ENCODE results near the gene GLS. TPM values are rescaled to one million over a fixed set of nuclear protein-coding genes. Genes with fewer than 3 reads are reported as not detected.

GLS gene
- total and polyA plus RNA-seq, 7 donors: 6.9 to 30.6 (median 26.7) TPM

GRCh38 chr2:190943706-190944105 lies 63.1 kb downstream of the GLS start:
- H3K4me1 ChIP-seq: peaks cover 15% of the 10 kb centered on the region
- no peak overlapping the region for H3K4me3 ChIP-seq
- no peak for TF ChIP-seq CTCF (IDR thresholded peaks at IDR 0.05)
- H3K36me3 ChIP-seq (ENCODE audit: insufficient read depth in 1 of 2, low read depth in 1 of 2): no peaks in the 10 kb centered on the region
- 65 to 70% (median 70%) methylated on average over 2 of the region's 2 CpGs for WGBS, 3 donors
- H3K27me3 ChIP-seq (ENCODE audit: insufficient read depth in 3 of 3, low read length in 2 of 3): no peaks in the 10 kb centered on the region
- DNase-seq (no peak), ATAC-seq (no peak)
- no peaks in the 10 kb centered on the region for H3K9me3 ChIP-seq
- H3K27ac ChIP-seq: no peak overlapping the region
- intact Hi-C loops (cut with DNase I): no loop called here

GRCh38 chr2:190947141-190947540 lies 66.5 kb downstream of the GLS start:
- no peaks in the 10 kb centered on the region for H3K36me3 ChIP-seq (ENCODE audit: insufficient read depth in 1 of 2, low read depth in 1 of 2)
- no peaks in the 10 kb centered on the region for H3K9me3 ChIP-seq
- ATAC-seq: no peak
- H3K27me3 ChIP-seq (ENCODE audit: insufficient read depth in 3 of 3, low read length in 2 of 3): no peaks in the 10 kb centered on the region
- H3K4me1 ChIP-seq: peaks cover 6% of the 10 kb centered on the region
- no peak overlapping the region for H3K4me3 ChIP-seq
- WGBS, 3 donors: 13 to 33% (median 30%) methylated on average over 1 of the region's 1 CpG
- DNase-seq: no peak
- TF ChIP-seq CTCF (IDR thresholded peaks at IDR 0.05): no peak
- H3K27ac ChIP-seq: no peak overlapping the region
- intact Hi-C loops (cut with DNase I): no loop called here

- no peak for TF ChIP-seq CTCF (IDR thresholded peaks at IDR 0.05)
- DNase-seq (no peak), ATAC-seq (no peak)
- Histone ChIP-seq H3K4me1 (peaks cover 6% of the 10 kb centered on the region), H3K27ac (no peak overlapping the region), H3K4me3 (no peak overlapping the region), H3K36me3 (ENCODE audit: insufficient read depth in 1 of 2, low read depth in 1 of 2) (no peaks in the 10 kb centered on the region), H3K9me3 (no peaks in the 10 kb centered on the region), H3K27me3 (ENCODE audit: insufficient read depth in 3 of 3, low read length in 2 of 3) (no peaks in the 10 kb centered on the region)
- intact Hi-C loops (cut with DNase I): no loop called here
- WGBS, 3 donors: 29 to 37% (median 29%) methylated on average over 2 of the region's 2 CpGs
Measured at GRCh38 chr2:190947711-190948251, 67.2 kb downstream of the GLS start.

- DNase-seq (no peak), ATAC-seq (no peak)
- TF ChIP-seq CTCF (IDR thresholded peaks at IDR 0.05): no peak
- intact Hi-C loops (cut with DNase I): no loop called here
- Histone ChIP-seq H3K4me1 (peaks cover 6% of the 10 kb centered on the region), H3K36me3 (ENCODE audit: insufficient read depth in 1 of 2, low read depth in 1 of 2) (no peaks in the 10 kb centered on the region), H3K27ac (no peak overlapping the region), H3K27me3 (ENCODE audit: insufficient read depth in 3 of 3, low read length in 2 of 3) (no peaks in the 10 kb centered on the region), H3K4me3 (no peak overlapping the region), H3K9me3 (no peaks in the 10 kb centered on the region)
- 79 to 82% (median 81%) methylated on average over 2 of the region's 2 CpGs for WGBS, 3 donors
Measured at GRCh38 chr2:190948671-190949070, 68.0 kb downstream of the GLS start.

- WGBS, 3 donors: 72 to 85% (median 77%) methylated on average over 3 of the region's 3 CpGs
- no peak for ATAC-seq
- no peak for DNase-seq
Measured at GRCh38 chr2:190950566-190950991, 70.0 kb downstream of the GLS start.

More at GRCh38 chr2:190950566-190950991, 70.0 kb downstream of the GLS start:
- no peaks in the 10 kb centered on the region for H3K36me3 ChIP-seq (ENCODE audit: insufficient read depth in 1 of 2, low read depth in 1 of 2)
- no peak for TF ChIP-seq CTCF (IDR thresholded peaks at IDR 0.05)
- no peaks in the 10 kb centered on the region for H3K27me3 ChIP-seq (ENCODE audit: insufficient read depth in 3 of 3, low read length in 2 of 3)
- intact Hi-C loops (cut with DNase I): no loop called here
- H3K4me3 ChIP-seq: no peak overlapping the region
- H3K4me1 ChIP-seq: peaks cover 6% of the 10 kb centered on the region
- H3K27ac ChIP-seq: no peak overlapping the region
- H3K9me3 ChIP-seq: no peaks in the 10 kb centered on the region

Measured in psoas muscle (tissue), 8 donors.